H9 (cell line): ENCODE data around the gene LRRC74B. TPM values are rescaled to one million over a fixed set of nuclear protein-coding genes. Genes with fewer than 3 reads are reported as not detected.
"Not testable (repeated sequence)": the region's sequence is repeated elsewhere in the genome, so short reads cannot be mapped to it uniquely, and the experiment has no call there.

Experiments used
- DNase-seq: peaks from one replicate; pipeline ENCODE4 v3.0.0-alpha.2; 2017
- H2AFZ ChIP-seq: one replicate; pipeline ENCODE4 v1.6.1; 2013; ENCODE audit warnings: mild to moderate bottlenecking, low read length, control low read depth, moderate library complexity
- H2AK5ac ChIP-seq: 2 replicates; pipeline ENCODE4 v1.6.1; 2013; ENCODE audit warnings: low read length, control low read depth, mixed read lengths; ENCODE audit not compliant: insufficient read length
- H2BK120ac ChIP-seq: one replicate; pipeline ENCODE4 v1.6.1; 2013; ENCODE audit warnings: low read depth, mild to moderate bottlenecking, low read length, control low read depth, inconsistent platforms; ENCODE audit not compliant: poor library complexity, severe bottlenecking
- H2BK12ac ChIP-seq: 2 replicates; pipeline ENCODE4 v1.6.1; 2013; ENCODE audit warnings: low read length, control low read depth, mixed read lengths, low read depth; ENCODE audit not compliant: insufficient read length
- H2BK15ac ChIP-seq: 2 replicates; pipeline ENCODE4 v1.6.1; 2013; ENCODE audit warnings: low read depth, low read length, control low read depth
- H2BK20ac ChIP-seq: one replicate; pipeline ENCODE4 v1.6.1; 2013; ENCODE audit warnings: low read depth, mild to moderate bottlenecking, low read length, control low read depth, inconsistent platforms; ENCODE audit not compliant: poor library complexity, severe bottlenecking
- H2BK5ac ChIP-seq: 2 replicates; pipeline ENCODE4 v1.6.1; 2013; ENCODE audit warnings: low read length, control low read depth, mixed read lengths; ENCODE audit not compliant: insufficient read length
- H3K14ac ChIP-seq: 2 replicates; pipeline ENCODE4 v1.6.1; 2013; ENCODE audit warnings: low read length, control low read depth; ENCODE audit not compliant: insufficient read depth
- H3K18ac ChIP-seq: 2 replicates; pipeline ENCODE4 v1.6.1; 2013; ENCODE audit warnings: low read depth, mild to moderate bottlenecking, mixed read lengths, low read length, control low read depth; ENCODE audit not compliant: insufficient read length
- H3K23ac ChIP-seq: 2 replicates; pipeline ENCODE4 v1.6.1; 2013; ENCODE audit warnings: low read length, control low read depth, mixed read lengths, low read depth; ENCODE audit not compliant: insufficient read length
- H3K23me2 ChIP-seq: 2 replicates; pipeline ENCODE4 v1.6.1; 2013; ENCODE audit warnings: low read depth, mild to moderate bottlenecking, mixed read lengths, low read length, control low read depth; ENCODE audit not compliant: insufficient read length, poor library complexity, severe bottlenecking
- H3K27ac ChIP-seq: 2 replicates; pipeline ENCODE4 v1.5.1; 2013; ENCODE audit warnings: low read length, control low read depth, mixed read lengths, low read depth; ENCODE audit not compliant: insufficient read length
- H3K27me3 ChIP-seq: 2 replicates; pipeline ENCODE4 v1.6.1; 2013; ENCODE audit warnings: low read length, control low read depth, inconsistent platforms; ENCODE audit not compliant: insufficient read depth
- H3K4ac ChIP-seq: 2 replicates; pipeline ENCODE4 v1.6.1; 2013; ENCODE audit warnings: low read depth, mild to moderate bottlenecking, control low read depth, inconsistent platforms, low read length, moderate library complexity
- H3K4me1 ChIP-seq: 2 replicates; pipeline ENCODE4 v1.6.1; 2013; ENCODE audit warnings: low read length, control low read depth, inconsistent platforms; ENCODE audit not compliant: insufficient read depth
- H3K4me2 ChIP-seq: 2 replicates; pipeline ENCODE4 v1.6.1; 2013; ENCODE audit warnings: low read length, control low read depth, mixed read lengths; ENCODE audit not compliant: insufficient read length, insufficient read depth
- H3K56ac ChIP-seq: 2 replicates; pipeline ENCODE4 v1.6.1; 2013; ENCODE audit warnings: low read depth, mild to moderate bottlenecking, mixed read lengths, low read length, control low read depth; ENCODE audit not compliant: insufficient read length
- H3K79me1 ChIP-seq: 2 replicates; pipeline ENCODE4 v1.6.1; 2013; ENCODE audit warnings: low read depth, mild to moderate bottlenecking, moderate library complexity, low read length, control low read depth, inconsistent platforms; ENCODE audit not compliant: insufficient read depth, poor library complexity, severe bottlenecking
- H3K79me2 ChIP-seq: 2 replicates; pipeline ENCODE4 v1.6.1; 2013; ENCODE audit warnings: low read length, control low read depth, inconsistent platforms; ENCODE audit not compliant: insufficient read depth
- H3K9ac ChIP-seq: 2 replicates; pipeline ENCODE4 v1.6.1; 2013; ENCODE audit warnings: low read length, control low read depth, mixed read lengths; ENCODE audit not compliant: insufficient read length; ENCODE audit errors: extremely low read depth
- H3K9me3 ChIP-seq: one replicate; pipeline ENCODE4 v1.6.1; 2013; ENCODE audit warnings: low read depth, low read length, inconsistent platforms; ENCODE audit not compliant: control insufficient read depth
- H3T11ph ChIP-seq: one replicate; pipeline ENCODE4 v1.6.1; 2013; ENCODE audit warnings: mild to moderate bottlenecking, low read length, control low read depth, inconsistent platforms
- H4K20me1 ChIP-seq: one replicate; pipeline ENCODE4 v1.6.1; 2013; ENCODE audit not compliant: control insufficient read depth, insufficient read length, insufficient read depth
- H4K5ac ChIP-seq: 2 replicates; pipeline ENCODE4 v1.6.1; 2013; ENCODE audit warnings: low read depth, mild to moderate bottlenecking, mixed read lengths, low read length, control low read depth; ENCODE audit not compliant: insufficient read length
- H4K8ac ChIP-seq: replicated peaks from 2 replicates; pipeline ENCODE4 v1.6.1; 2013; ENCODE audit warnings: low read length, control low read depth, mixed read lengths, low read depth; ENCODE audit not compliant: insufficient read length
- H4K91ac ChIP-seq: 2 replicates; pipeline ENCODE4 v1.6.1; 2013; ENCODE audit warnings: low read depth, mild to moderate bottlenecking, moderate library complexity, mixed read lengths, low read length, control low read depth; ENCODE audit not compliant: insufficient read length
- H3K27ac Mint-ChIP-seq, 3 experiments: 2 replicates in 2 of 3; 3 replicates in 1 of 3; pipeline ENCODE4 v1.8.0; 2020 to 2021; ENCODE audit warnings: mixed read lengths in 3 of 3, mild to moderate bottlenecking in 1 of 3, moderate library complexity in 1 of 3
- H3K27me3 Mint-ChIP-seq: 2 replicates; pipeline ENCODE4 v1.8.0; 2021; ENCODE audit warnings: low read depth, mild to moderate bottlenecking, moderate library complexity, mixed read lengths
- H3K36me3 Mint-ChIP-seq, 3 experiments: 2 replicates in 2 of 3; 3 replicates in 1 of 3; pipeline ENCODE4 v1.8.0; 2020 to 2021; ENCODE audit warnings: low read depth in 3 of 3, mixed read lengths in 3 of 3; ENCODE audit not compliant: insufficient read depth in 1 of 3
- H3K4me1 Mint-ChIP-seq, 2 experiments: 2 replicates each; pipeline ENCODE4 v1.8.0; 2020; ENCODE audit warnings: mixed read lengths in 2 of 2
- H3K4me3 Mint-ChIP-seq, 2 experiments: 2 replicates in 1 of 2; 3 replicates in 1 of 2; pipeline ENCODE4 v1.8.0; 2020 to 2021; ENCODE audit warnings: mild to moderate bottlenecking in 2 of 2, mixed read lengths in 2 of 2, moderate library complexity in 1 of 2
- H3K9me3 Mint-ChIP-seq, 2 experiments: 2 replicates in 1 of 2; 3 replicates in 1 of 2; pipeline ENCODE4 v1.8.0; 2020; ENCODE audit warnings: mild to moderate bottlenecking in 2 of 2, mixed read lengths in 2 of 2, moderate library complexity in 1 of 2
- WGBS: extraction: QIAGEN DNeasy Blood & Tissue Kit; methylation state at CpG from one replicate; pipeline ENCODE4 v1.1.7; 2013; ENCODE audit warnings: missing lambda C conversion rate, low lambda C conversion rate, mixed read lengths; ENCODE audit not compliant: insufficient read length; ENCODE audit errors: extremely low coverage; 5-methylcytosine and 5-hydroxymethylcytosine counted together
- total RNA-seq: library from RNA; stranded (reverse); gene quantifications from 2 replicates; pipeline ENCODE4 v1.2.1, GENCODE V29; 2021
- TF ChIP-seq, protein P1 (sequence below): fragments of 200-600 bp; sonication (generic); conservative IDR thresholded peaks from 3 replicates; pipeline ENCODE4 v1.8.0; 2021; ENCODE audit warnings: antibody characterized with exemption, mild to moderate bottlenecking

Gene LRRC74B
- total RNA-seq, 1 experiment from 2014 or later = not detected

DNA sequence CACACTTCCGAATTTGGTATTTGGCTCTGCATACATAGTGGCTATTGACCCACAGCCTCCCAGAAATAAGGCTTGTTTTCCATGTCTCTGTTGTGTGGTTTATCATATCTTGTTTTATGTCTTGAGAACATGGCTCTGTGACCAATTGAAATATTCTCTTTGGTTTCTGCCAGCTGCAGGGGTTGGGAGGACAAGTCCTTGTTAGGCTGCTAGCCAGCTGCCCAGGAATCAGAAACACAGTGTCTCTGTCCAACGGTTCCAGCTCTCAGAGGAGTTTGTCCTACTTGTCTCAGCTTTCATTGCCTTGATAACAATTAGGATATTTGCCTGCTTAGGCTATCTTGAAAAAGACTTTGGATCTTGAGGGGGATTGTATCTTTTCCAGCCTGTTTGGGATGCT, 7.3 kb upstream of the LRRC74B start:
- no peaks in the 10 kb centered on the region for H4K20me1 ChIP-seq
- no peaks in the 10 kb centered on the region for H3K79me1 ChIP-seq
- Mint-ChIP-seq H3K4me3 (no peak overlapping the region), H3K4me1 (no peaks in the 10 kb centered on the region), H3K27me3 (peaks cover 20% of the 10 kb centered on the region), H3K36me3 (no peaks in the 10 kb centered on the region), H3K9me3 (no peaks in the 10 kb centered on the region), H3K27ac (no peak overlapping the region)
- H3K9me3 ChIP-seq = no peaks in the 10 kb centered on the region
- H3K23me2 ChIP-seq = no peaks in the 10 kb centered on the region
- H3K4ac ChIP-seq = no peak overlapping the region
- no peak overlapping the region for H4K8ac ChIP-seq
- TF ChIP-seq, protein P1, sequence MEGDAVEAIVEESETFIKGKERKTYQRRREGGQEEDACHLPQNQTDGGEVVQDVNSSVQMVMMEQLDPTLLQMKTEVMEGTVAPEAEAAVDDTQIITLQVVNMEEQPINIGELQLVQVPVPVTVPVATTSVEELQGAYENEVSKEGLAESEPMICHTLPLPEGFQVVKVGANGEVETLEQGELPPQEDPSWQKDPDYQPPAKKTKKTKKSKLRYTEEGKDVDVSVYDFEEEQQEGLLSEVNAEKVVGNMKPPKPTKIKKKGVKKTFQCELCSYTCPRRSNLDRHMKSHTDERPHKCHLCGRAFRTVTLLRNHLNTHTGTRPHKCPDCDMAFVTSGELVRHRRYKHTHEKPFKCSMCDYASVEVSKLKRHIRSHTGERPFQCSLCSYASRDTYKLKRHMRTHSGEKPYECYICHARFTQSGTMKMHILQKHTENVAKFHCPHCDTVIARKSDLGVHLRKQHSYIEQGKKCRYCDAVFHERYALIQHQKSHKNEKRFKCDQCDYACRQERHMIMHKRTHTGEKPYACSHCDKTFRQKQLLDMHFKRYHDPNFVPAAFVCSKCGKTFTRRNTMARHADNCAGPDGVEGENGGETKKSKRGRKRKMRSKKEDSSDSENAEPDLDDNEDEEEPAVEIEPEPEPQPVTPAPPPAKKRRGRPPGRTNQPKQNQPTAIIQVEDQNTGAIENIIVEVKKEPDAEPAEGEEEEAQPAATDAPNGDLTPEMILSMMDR = no peak
- no peak overlapping the region for H2BK20ac ChIP-seq
- no peak overlapping the region for H2AK5ac ChIP-seq
- H3K79me2 ChIP-seq = no peaks in the 10 kb centered on the region
- H3K9ac ChIP-seq = no peak overlapping the region
- no peak overlapping the region for H3K27ac ChIP-seq
- no peak overlapping the region for H2BK5ac ChIP-seq
- no peaks in the 10 kb centered on the region; the same call in 1 of the 2 replicates for H3K27me3 ChIP-seq
- H2AFZ ChIP-seq = no peak overlapping the region
- no peak overlapping the region for H3K18ac ChIP-seq
- no CpG with 5 or more reads among the region's 2 CpGs for WGBS
- H4K91ac ChIP-seq = no peak overlapping the region
- no peak overlapping the region for H2BK12ac ChIP-seq
- H3K4me2 ChIP-seq = no peak overlapping the region
- no peak overlapping the region for H3K56ac ChIP-seq
- H4K5ac ChIP-seq = no peak overlapping the region
- no peak overlapping the region for H2BK120ac ChIP-seq
- no peak overlapping the region for H3K23ac ChIP-seq
- H3K14ac ChIP-seq = no peak overlapping the region
- no peak overlapping the region for H2BK15ac ChIP-seq
- DNase-seq = no peak
- H3T11ph ChIP-seq = no peak overlapping the region
- H3K4me1 ChIP-seq = no peaks in the 10 kb centered on the region

DNA sequence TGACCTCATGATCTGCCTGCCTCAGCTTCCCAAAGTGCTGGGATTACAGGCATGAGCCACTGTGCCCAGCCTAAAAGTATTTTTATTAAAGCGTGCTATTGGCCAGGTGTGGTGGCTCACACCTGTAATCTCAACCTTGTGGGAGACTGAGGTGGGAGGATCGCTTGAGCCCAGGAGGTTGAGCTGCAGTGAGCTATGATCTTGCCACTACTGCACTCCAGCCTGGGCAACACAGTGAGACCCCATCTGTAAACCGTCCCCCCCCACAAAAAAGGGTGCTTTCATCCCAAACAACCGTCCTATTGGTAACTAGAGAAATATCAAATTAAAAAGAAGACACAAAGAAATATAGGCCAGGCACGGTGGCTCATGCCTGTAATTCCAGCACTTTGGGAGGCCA, 6.6 kb upstream of the LRRC74B start:
- not testable (repeated sequence) for H4K91ac ChIP-seq, H3T11ph ChIP-seq, H2BK5ac ChIP-seq, H3K27ac Mint-ChIP-seq, H4K20me1 ChIP-seq, H3K79me2 ChIP-seq, H3K79me1 ChIP-seq, H3K9me3 Mint-ChIP-seq, H3K27me3 ChIP-seq, H3K27ac ChIP-seq, H3K4ac ChIP-seq, H3K23me2 ChIP-seq, DNase-seq, H3K9ac ChIP-seq, H2AFZ ChIP-seq, H2BK20ac ChIP-seq, H2BK12ac ChIP-seq, H3K9me3 ChIP-seq, H2AK5ac ChIP-seq, H3K23ac ChIP-seq, H3K18ac ChIP-seq, H3K14ac ChIP-seq, H3K4me3 Mint-ChIP-seq, H4K8ac ChIP-seq, H3K36me3 Mint-ChIP-seq, H4K5ac ChIP-seq, H3K4me1 Mint-ChIP-seq, H3K4me2 ChIP-seq, H2BK15ac ChIP-seq, H3K4me1 ChIP-seq, H3K56ac ChIP-seq, H2BK120ac ChIP-seq
- peaks cover 21% of the 10 kb centered on the region for H3K27me3 Mint-ChIP-seq
- WGBS = no CpG with 5 or more reads among the region's 5 CpGs
